Activated CD4-positive, CD25-positive, alpha-beta regulatory T cell treated with anti-CD3 and anti-CD28 coated beads, Interleukin-2, amount 50 U/mL, for 72 hours (primary cell): ENCODE data around the gene ATXN7L3.
"Not testable (repeated sequence)": the region's sequence is repeated elsewhere in the genome, so short reads cannot be mapped to it uniquely, and the experiment has no call there.

ENCODE experiments used
- DNase-seq: peaks from one replicate; pipeline ENCODE4 v3.0.0; 2021

Gene ATXN7L3

GRCh38 chr17:44170499-44171201, 29.0 kb downstream of the ATXN7L3 start, which contains the start of gene ASB16:
Gene ASB16 (plus strand): TSS chr17:44170704. CDS start chr17:44170790, 86 bp downstream.
- no peak for DNase-seq

GRCh38 chr17:44170135-44170498, 29.6 kb downstream of the ATXN7L3 start:
- no peak for DNase-seq

- DNase-seq, result no peak
Observed at GRCh38 chr17:44167181-44167861, 32.4 kb downstream of the ATXN7L3 start.

DNA sequence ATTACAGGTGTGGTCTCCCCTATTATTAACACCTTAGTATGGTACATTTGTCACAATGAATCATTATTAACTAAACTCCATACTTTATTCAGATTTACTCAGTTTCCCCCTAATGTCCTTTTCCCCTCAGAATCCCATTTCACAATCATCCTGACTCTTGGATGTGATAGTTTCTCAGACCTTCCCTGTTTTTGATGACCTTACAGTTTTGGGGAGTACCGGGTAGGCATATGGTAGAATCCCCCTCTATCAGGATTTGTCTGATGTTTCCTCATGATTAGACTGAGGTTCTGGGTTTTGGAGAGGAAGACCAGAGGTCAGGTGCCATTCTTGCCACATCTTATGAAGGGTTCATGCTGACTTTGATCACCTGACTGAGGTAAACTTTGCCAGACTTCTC, 35.2 kb downstream of the ATXN7L3 start:
- no peak for DNase-seq

- DNase-seq, result no peak
Observed at GRCh38 chr17:44159519-44160210, 40.0 kb downstream of the ATXN7L3 start.

DNA sequence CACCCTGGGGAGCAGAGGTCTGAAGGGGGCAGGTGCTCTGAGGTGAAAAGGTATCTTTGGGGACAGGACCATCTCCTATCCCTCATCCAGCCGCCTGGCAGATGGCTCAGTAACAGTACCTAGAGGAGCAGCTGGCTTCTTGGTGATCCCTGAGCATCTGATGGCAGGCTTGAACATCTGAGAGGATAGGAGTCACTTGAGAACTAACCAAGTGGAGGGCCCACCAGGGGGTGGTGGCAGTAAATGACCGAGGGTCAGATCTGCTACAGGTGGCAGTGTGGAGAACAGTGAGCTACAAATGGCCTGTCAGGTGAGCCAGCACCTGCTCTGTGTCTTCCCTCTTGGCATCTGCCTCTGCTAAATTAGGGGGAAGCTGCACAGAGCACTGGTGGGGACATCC, 44.2 kb downstream of the ATXN7L3 start:
- DNase-seq, result no peak

GRCh38 chr17:44152875-44153274, 46.8 kb downstream of the ATXN7L3 start:
- no peak for DNase-seq

- no peak for DNase-seq
Observed at GRCh38 chr17:44149750-44150329, 49.8 kb downstream of the ATXN7L3 start.

DNA sequence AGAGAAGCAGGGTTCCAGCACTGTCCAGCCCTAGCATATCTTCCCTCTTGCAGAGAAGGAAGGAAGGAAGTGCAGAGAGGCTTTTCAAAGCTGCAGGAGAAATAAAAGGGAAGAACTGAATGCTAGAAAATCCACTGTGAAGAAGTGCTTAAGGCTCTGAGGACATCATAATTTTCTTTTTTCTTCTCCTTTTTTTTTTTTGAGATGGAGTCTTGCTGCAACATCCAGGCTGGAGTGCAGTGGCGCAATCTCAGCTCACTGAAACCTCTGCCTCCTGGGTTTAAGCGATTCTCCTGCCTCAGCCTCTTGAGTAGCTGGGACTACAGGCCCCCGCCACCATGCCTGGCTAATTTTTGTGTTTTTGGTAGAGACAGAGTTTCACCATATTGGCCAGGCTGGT, 50.6 kb downstream of the ATXN7L3 start:
- DNase-seq, result not testable (repeated sequence)

GRCh38 chr17:44147812-44148211, 51.9 kb downstream of the ATXN7L3 start:
- DNase-seq, result no peak

- DNase-seq, result no peak
Observed at GRCh38 chr17:44146375-44147346, 53.0 kb downstream of the ATXN7L3 start.

GRCh38 chr17:44144966-44145739, 54.5 kb downstream of the ATXN7L3 start:
- no peak for DNase-seq

- not testable (repeated sequence) for DNase-seq
Observed at GRCh38 chr17:44143921-44144320, 55.8 kb downstream of the ATXN7L3 start.
